ENCODE results near the gene FN3KRP.

DNA sequence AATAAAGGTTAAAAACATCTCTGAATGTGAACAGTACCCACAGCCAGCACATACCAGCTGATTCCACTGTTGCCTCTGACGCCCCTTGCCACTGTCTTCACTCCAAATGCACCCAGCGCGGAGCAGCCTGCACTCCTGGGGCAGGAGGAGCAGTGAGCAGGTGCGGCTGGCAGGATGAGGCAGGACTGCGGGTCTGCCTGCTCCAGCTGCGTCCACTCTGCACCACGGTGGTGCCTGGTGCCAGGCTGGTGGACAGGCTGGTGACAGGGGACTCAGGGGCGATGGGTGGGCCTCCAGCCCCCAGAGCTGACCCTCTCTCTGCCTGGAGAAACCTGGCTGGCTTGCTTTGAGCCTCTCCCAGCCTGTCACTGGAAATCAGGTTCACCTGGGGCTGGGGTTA, 27.4 kb upstream of the FN3KRP start:
- TF ChIP-seq, protein P1, sequence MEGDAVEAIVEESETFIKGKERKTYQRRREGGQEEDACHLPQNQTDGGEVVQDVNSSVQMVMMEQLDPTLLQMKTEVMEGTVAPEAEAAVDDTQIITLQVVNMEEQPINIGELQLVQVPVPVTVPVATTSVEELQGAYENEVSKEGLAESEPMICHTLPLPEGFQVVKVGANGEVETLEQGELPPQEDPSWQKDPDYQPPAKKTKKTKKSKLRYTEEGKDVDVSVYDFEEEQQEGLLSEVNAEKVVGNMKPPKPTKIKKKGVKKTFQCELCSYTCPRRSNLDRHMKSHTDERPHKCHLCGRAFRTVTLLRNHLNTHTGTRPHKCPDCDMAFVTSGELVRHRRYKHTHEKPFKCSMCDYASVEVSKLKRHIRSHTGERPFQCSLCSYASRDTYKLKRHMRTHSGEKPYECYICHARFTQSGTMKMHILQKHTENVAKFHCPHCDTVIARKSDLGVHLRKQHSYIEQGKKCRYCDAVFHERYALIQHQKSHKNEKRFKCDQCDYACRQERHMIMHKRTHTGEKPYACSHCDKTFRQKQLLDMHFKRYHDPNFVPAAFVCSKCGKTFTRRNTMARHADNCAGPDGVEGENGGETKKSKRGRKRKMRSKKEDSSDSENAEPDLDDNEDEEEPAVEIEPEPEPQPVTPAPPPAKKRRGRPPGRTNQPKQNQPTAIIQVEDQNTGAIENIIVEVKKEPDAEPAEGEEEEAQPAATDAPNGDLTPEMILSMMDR (IDR thresholded peaks at IDR 0.05) = no peak
- no peak for TF ChIP-seq POLR2A (IDR thresholded peaks at IDR 0.05)
- TF ChIP-seq EP300 (IDR thresholded peaks at IDR 0.05) = no peak
- TF ChIP-seq POLR2AphosphoS5 (IDR thresholded peaks at IDR 0.05) = no peak

Measured in gastroesophageal sphincter (tissue), 3 donors.